ENCODE data around the gene ADAMTSL1.

The ADAMTSL1 gene

DNA sequence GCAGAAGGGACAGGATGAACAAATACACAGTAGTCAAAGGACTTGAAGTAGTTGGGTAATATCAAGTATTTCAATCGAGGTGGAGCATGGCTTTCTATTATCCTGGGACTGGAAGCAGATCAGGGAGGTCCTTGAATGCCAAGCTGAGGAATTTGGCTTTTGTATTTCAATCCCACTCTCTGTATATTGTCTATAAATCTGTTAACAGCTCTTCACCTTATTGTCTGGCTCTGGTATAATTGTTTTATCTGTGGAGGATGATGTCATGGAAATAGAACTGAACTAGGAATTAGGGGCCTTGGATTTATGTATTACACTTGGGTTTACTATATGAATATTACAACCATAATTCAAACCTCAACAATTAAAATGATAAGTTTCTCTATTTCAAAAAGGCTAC, 6.3 kb upstream of the ADAMTSL1 start:
- DNase-seq (ENCODE audit: low read depth, low spot score), result no peak

DNA sequence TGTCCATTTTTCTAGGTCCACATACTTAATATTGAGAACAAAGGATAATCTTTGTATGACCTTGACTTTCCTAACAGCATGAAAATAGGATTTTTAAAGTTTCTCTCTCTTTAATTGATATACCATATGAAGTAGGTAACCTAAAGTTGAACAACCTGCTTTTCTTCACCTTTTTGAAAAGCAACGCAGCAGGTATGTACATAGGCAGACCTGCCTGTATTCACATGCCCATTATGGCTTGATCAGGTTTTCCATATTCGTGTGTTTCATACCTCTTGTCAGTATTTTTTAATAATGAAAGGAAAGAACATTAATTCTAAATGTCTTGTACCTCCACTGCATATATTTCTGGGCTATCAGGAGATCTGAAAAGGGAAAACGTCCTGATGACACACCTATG, 1.5 kb upstream of the ADAMTSL1 start:
- DNase-seq (ENCODE audit: low read depth, low spot score), result no peak

DNA sequence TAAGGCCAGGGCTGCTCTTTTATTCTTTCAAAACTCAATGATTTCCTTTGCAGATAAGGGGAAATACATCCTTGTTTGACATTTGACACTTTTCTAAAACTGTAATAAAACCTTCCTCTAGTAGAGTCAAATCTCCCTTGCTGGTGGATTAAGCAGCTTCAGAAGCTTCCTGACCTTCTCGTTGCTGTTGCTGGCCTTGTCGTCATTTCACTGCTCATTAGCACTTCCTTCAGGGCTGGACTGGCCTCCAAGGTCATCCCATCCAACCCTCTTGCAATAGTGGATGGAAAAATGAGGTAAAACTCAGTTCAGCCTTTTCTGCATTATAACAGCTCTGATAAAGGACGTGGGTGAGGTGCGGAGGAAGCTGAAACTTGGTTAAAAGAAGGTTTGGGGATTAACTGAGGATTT, 1.1 kb upstream of the ADAMTSL1 start:
- no peak for DNase-seq (ENCODE audit: low read depth, low spot score)

DNA sequence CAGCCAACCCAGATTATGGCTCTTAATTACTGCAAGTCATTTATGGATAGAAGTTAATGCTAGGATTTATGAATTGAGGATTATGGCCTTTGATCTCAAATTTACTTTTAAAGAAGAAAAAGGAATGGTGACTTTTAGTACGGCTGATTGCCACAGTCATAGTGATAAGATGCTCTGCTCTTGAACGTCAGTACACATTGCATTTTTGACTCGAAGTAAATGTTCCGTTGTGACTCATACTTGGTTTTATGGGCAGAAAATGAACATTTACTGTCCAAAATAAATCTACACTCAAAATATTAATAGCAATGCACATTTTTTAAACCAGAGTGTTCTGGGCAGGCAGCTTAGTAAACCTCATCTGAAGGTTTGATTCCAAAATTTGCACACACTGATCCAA, 830 bp downstream of the ADAMTSL1 start:
- DNase-seq (ENCODE audit: low read depth, low spot score), result no peak

DNA sequence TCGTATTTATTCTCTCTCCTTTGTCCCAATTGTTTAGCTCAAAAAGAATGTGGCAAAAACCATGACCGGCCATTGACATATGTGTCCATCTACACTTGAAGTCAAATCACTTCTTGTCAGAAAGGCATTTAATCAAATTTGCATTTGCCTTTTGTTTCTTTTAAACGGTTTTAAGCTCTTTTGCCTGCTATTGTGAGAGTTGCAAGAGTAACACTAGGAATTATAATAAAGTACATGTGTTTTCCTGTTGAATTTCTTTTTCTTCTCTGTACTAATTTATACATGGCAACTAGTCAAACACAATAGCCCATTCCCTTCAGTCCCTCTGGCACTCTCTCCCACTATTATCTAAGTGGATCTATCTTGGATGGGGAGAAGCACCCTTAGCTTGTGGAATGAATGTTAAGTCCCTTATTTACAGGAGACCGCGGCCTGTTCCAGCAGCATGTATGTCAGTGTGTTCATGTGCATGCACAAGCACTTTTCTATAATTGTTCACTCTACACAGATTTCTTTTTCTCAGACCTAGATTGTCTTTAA, 3.2 kb downstream of the ADAMTSL1 start:
- DNase-seq (ENCODE audit: low read depth, low spot score), result no peak

DNA sequence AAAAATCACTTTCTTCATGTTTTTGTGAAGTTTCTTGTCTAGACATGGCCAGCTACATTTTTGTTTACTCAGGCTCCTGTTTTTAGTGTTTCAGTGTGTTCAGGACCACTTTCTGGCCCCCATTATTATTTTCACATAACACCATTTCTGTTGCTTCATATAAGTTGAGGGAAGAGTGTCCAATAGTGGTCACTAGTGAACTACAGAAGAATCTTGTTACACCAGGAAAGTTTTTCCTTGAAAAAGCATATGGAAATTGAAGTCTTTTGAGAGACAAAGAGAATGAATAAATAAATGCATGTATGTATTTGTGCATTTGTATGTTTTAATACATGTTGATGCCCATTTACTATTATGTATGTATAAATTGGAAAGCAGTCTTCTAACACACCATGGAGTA, 3.8 kb downstream of the ADAMTSL1 start:
- no peak for DNase-seq (ENCODE audit: low read depth, low spot score)

DNA sequence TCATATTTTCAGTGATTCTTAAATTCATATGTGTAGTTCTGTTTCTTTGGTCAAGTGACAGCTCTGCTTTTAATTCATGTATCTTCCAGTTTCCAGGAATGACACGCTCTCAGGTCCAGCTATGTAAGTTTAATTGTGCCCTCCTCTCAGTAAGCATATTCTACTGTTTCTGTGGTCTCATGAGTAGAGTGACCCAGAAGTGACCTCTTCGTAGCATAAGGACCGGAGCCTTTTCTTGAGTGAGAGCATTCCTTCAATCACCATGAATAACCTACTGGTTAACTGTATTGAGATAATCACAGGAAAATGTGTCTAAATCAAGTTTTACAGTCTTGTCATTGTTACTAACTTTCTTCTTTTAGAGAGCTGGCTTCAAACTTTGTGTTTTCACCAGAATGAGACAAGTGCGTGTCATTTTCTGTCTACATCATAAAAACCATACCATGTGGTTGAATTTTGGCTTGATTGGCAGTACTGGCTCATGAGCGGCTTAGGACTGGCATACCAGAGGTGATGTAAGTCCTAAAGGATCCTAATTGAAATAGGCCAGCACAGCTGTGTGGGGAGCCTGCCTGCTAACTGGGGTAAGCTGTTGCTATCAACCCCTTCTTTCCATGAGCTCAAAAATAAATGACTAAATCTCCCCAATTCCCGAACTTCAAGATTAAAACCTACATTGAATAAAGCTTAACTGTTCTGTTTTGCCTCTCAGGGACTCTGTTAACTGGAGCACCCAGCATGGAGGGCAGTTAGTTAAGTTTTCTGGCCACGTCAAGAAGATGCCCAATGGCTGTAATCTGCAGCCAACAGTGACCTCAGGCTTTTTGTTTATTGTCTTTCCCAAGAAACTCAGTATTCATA, 4.8 kb downstream of the ADAMTSL1 start:
- DNase-seq (ENCODE audit: low read depth, low spot score), result no peak

DNA sequence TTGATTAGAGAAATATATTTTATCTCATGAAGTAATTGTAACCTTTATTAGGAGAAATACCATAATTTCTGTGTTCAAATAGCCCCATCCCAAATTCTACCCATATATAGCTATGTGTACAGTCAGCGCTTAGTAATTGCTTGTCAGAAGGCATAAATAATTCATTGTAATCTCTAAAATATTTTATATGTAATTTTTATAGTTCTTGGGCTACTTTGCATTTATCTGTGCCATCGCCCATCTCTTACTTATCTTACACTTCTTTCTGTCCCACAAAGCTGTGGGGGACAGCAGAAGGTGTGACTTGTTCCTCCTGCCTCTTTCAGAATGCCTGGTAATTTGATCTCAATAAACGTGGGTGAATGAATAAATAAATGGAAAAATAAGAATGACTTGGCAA, 5.5 kb downstream of the ADAMTSL1 start:
- DNase-seq (ENCODE audit: low read depth, low spot score), result no peak

DNA sequence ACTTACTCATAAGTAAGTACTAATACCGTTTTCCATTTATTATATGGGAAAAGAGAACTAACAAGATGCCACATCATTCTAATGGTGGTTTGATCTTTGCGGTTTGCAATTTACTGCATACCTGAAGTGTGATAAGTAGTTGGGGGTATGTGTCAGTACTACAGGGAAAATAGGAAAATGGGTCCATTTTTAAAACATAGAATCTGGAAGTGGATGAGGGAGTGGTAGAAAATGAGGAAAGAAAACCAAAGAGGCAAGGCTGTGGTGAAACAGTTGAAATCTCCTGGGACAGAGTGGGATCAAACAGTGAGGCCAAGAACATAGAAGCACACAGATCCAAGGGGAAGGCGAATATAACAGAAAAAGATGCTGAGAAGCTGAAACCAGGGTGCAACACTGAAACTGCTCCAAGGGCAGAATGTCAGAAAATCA, 6.7 kb downstream of the ADAMTSL1 start:
- DNase-seq (ENCODE audit: low read depth, low spot score), result no peak

DNA sequence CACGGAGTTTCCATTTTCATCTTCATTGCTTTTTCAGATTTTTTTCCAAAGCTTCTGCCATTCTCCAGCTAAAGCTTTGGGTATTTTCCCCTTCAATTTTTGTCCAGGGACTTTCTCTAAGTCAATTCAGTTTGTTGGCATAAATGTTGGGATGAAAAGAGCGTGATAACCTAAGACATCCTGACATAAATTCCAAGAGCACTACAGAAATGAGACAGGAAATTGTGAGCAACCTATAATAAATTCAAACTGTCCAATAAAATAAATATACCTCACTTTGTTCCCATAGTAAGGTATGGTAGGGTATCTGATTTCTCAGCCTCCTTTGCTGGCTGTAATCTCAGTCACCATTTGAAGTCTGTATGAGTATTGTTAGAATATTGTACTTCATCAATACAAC, 8.4 kb downstream of the ADAMTSL1 start:
- DNase-seq (ENCODE audit: low read depth, low spot score), result no peak

DNA sequence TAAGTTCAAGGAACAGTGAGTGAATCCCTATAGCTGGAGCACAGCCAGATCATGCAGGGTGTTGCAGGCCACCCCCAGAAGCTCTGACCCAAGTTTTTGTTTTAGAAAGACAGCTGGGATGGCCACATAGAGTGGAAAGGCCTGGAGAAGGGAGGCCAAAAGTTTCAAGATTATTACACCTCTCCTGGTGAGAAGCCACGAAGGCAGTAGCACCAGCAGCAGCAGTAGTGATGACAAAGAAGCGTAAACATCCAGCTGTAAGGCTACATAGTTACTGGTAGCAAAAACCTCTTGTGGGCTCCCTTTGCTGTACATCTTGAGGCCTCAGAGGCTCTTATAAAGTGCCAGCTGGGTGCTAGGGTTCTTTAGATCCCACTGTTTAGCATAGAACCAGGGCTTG, 11.8 kb downstream of the ADAMTSL1 start:
- DNase-seq (ENCODE audit: low read depth, low spot score), result peak; percentile 84

DNA sequence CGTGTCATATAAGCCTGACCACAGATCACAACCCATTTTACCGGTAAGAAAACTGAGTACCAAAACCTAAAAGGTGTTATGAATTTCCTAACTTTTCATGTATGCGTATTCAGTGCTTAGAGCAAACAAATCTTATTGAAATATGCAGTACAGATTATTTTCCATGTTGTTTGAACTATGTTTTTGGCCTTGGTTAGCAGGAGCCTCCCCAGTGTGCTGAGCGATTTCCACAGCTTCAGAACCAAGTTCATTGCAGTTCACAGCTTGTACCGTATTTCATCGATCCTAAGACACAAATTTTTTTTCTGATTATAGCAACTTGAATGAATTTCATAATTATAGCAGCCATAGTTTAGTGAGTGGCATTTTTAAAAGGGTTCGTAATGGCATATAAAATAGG, 13.7 kb downstream of the ADAMTSL1 start:
- DNase-seq (ENCODE audit: low read depth, low spot score), result no peak

DNA sequence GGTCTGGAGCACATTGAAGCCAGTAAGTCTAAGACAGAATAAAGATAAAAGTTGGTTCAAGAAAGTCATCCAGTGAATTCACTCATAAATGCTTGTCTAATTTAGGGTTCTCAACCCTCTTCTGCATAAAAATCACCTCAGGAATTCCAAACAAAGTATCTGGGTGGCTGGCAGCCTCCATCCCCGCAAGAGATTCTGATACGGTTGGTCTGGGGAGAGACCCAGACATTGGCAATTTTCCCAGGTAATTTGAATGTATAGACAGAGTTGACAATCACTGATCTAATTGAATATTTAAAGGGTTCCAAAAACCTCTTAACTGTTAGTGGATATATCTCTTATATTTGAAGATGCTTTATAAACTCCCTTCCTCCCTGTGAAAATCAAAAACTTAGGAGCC, 14.9 kb downstream of the ADAMTSL1 start:
- no peak for DNase-seq (ENCODE audit: low read depth, low spot score)

DNA sequence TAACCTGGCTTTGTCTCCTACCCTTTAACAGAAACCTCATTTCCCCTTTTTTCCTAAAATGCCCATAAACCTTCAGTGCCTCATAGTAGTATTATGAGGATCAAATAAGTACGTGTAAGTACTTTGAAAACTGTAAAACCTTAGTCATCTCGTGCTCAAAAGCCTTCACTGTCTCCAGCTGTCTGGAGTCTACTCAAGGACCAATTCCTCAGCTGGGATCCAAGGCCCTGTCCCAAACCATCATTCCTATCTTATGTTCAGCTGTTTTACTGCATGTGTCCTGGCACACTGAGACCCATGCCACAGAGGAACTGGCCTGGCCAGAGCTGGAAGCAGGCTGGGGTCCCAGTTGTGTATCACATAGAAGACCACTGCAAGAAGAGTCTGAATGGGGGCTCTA, 15.9 kb downstream of the ADAMTSL1 start:
- no peak for DNase-seq (ENCODE audit: low read depth, low spot score)

DNA sequence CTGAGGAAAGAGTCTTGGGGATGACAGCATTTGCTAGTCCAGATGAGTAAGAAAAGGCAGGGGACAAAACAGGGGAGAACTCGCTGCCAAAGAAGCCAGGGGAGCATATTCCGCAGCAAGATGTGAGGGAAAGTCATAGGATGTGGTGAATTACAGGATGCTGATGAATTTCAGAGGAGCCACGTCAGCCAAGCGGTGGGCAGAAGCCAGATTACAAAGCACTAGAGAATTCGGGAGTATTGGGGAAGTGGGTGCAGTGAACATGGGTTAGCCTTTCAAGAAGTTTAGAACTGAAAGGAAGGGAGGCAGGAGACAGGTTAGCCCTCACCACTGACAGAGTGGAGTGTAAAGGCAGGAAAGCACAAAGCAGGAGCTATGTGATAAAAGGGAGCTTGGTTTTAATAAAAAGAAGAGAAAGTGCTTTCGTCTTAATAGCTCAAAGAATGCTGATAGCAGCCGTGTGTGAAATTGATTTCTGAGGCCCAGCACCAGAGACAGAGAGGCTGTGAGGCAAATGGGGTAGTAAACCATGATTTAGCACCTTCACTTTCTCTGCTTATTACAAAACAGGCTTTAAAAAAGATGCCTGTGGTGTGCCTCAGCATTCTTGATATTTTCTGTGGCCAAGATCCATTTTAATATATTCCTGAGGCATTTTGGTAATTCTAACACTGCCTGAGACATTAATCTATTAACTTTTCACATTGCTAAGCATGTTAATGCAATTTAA, 16.9 kb downstream of the ADAMTSL1 start:
- DNase-seq (ENCODE audit: low read depth, low spot score), result peak; percentile 82

DNA sequence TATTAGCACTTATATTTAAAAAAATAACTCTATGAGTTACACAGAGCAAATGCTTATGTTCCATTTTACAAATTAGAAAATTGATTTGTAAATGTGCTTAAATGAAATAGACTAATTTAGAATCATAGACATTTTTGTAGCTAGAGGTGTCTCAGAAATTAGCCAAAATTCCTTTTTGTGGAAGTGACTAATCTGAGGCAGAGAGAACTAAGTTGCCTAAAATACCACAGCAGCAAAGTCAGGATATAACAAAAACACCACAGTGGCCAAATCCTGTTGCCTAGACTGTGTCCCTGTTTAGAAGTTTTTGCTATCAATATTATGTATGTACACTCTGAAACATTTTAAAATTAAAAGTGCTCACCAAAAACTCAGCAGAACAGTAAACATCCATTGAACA, 18.7 kb downstream of the ADAMTSL1 start:
- no peak for DNase-seq (ENCODE audit: low read depth, low spot score)

DNA sequence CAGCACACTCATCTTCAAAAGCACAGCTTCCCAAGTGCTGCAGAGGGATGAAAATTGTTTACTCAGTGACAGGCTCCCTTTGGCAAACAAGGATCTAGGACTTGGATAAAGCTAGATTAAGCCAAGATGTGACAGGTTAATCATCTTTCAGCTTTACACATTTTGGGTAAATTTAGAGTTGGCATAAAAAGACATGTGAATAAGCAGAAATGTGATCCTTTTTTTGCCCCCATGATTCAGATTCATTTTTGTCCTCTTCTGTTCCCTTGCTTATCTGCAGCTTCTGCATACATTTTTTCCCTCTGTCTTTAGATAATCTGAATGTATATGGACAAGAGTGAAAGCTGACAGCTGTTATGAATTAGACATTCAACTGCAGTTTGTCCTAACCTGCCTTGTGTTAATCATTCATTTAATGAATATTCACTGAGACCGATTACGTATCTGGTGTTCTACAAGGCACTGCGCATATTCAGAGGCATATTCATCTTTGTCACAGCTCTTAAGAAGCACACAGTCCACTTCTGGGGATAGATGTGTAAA, 19.6 kb downstream of the ADAMTSL1 start:
- DNase-seq (ENCODE audit: low read depth, low spot score), result no peak

DNA sequence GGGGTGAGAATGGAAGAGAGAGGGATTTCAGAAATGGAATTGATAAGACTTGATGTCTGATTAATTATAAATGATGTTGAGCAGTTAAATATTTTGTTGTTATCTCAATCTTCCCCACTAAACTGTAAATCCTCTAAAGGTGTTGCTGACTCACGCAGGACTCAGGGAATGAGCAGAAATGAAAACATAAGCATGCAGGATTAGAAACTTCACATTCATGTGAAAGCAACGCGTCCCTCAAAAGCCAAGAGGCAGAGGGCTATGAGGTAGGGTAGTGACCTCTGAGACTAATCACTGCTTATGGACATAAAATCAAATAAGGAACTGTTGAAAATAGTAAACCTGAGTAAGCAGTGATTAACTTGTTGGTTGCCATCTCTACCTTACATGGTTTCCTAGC, 21.1 kb downstream of the ADAMTSL1 start:
- DNase-seq (ENCODE audit: low read depth, low spot score), result no peak

DNA sequence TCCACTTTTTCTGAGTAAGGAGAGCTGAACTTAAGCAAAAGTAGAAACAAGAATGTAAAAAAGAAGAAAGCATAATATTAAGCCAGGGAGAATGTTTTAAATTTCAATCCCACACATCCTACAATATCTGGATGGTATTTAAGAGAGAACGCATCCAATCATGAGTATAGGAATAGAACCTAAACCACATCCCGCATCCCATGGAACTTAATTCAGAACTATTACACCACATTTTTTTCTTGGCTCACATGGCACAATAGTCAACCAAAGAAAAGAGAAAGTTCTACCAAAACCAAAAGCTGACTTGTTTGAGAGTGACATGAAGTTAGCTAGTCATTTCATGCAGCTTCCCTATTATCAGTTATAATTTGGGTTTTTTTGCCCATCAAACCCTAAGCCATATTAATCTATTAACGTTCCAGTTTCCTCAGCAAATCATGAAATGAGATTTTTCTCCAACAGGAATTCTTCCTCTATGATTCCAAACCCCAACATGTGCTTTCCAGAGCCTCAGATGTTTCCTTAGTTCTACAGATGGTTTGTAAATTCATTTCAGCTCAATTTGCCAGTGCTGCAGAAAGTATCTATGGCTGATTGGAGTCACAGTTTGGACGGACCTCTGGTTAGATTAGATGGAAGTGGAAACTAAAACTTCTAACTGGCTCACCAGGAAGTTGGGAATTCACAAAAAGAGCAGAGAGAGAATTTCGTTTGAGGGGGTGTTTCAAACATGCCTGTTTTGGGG, 22.5 kb downstream of the ADAMTSL1 start:
- no peak for DNase-seq (ENCODE audit: low read depth, low spot score)

DNA sequence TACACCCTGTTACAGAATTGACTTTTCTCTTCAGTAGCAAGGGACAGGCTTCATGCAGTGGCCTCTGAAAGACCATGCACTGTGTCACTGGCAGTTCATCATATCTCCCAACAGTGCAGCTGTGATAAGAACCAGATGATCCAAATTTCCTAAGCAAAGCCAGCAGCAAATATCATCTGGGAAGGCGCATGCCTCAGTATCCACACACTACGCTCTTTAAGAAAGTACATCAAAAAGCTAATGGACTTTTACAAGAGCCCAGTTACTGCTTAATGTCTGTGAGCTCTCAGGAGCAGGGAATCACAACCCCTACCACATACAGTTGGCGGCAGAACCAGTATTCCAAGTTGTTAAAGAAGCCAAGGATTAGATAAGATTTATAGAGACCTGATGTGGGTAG, 25.1 kb downstream of the ADAMTSL1 start:
- no peak for DNase-seq (ENCODE audit: low read depth, low spot score)

DNA sequence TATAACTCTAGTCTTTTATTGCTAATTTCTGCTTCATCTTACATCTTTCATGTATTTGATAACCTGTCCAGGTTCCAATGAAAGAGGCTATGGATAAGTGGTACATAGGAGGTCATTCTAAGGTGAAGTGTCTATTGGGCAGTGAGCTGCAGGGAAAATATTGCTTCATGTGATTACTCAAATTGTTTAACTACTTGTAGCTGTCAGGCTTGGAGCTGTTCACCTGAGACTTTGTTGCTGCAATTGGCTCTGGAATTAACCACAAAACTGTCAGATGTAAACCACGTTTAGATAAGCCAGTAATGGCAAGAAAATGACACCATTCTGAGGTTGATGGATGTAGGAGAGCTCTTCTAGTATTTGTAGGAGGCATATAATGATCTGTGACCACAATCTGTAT, 26.0 kb downstream of the ADAMTSL1 start:
- no peak for DNase-seq (ENCODE audit: low read depth, low spot score)

DNA sequence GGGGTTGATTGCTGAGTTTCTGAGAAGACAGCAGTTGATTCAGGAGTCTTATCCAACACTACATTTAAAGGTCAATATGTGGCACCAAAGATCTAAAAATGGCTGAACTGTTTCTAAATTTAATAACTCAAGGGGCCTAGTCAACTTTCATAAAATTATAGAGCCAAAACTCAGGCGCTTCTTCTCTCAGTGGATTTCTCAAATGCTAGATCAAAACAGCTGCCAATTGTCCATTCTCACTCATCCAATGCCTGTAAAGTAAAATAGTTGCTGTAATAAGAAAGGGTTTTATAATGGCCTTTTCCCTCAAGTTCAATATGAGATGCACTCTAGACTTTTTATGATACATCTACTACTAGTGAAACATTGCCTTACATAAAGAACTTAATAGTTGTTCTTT, 26.5 kb downstream of the ADAMTSL1 start:
- DNase-seq (ENCODE audit: low read depth, low spot score), result no peak
